ENCODE results near the gene BSDC1. TPM values are rescaled to one million over a fixed set of nuclear protein-coding genes. Genes with fewer than 3 reads are reported as not detected.

BSDC1 gene
- total RNA-seq, 2 donors from 2014 or later: 47.1 to 49.7 TPM

DNA sequence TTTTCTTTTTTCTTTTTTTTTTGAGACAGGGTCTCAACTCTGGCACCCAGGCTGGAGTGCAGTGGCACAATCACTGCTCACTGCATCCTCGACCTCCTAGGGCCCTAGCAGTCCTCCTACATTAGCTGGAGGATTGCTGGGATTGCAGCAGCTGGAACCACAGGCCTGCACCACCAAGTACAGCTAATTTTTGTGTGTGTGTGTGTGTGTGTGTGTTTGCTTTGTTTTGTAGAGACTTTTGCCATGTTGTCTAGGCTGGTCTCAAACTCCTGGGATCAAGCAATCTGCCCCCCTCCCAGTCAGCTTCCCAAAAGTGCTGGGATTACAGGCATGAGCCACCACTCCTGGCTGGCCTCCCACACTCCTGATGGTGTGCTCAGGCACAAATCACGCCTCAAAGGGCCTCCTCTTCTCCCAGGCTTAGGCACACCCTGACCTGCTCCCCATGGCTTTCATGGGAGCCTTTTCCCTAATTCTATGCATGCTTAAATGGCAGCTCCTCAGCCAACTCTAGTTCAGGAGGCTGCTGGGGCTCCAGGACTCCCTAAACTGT, 41.3 kb downstream of the BSDC1 start:
- peak overlapping the region; percentile 96 to 97 for H3K27ac ChIP-seq
- peaks cover 0 to 56% of the 10 kb centered on the region in 2 donors for H3K4me1 ChIP-seq
- DNase-seq (ENCODE audit: low spot score): no peak
- no peaks in the 10 kb centered on the region for H3K27me3 ChIP-seq
- no peaks in the 10 kb centered on the region for H3K9me3 ChIP-seq
- no peaks in the 10 kb centered on the region for H3K36me3 ChIP-seq
- peak overlapping the region in 1 of 2 donors; percentile 80 for H3K4me3 ChIP-seq
- no peak for TF ChIP-seq CTCF (IDR thresholded peaks at IDR 0.05)

- Histone ChIP-seq H3K4me1 (peaks cover 0 to 56% of the 10 kb centered on the region in 2 donors), H3K36me3 (no peaks in the 10 kb centered on the region), H3K27ac (peak overlapping the region; percentile 96 to 97), H3K27me3 (no peaks in the 10 kb centered on the region), H3K4me3 (peak overlapping the region; percentile 80 to 82), H3K9me3 (no peaks in the 10 kb centered on the region)
- DNase-seq (ENCODE audit: low spot score): no peak
- no peak for TF ChIP-seq CTCF (IDR thresholded peaks at IDR 0.05)
These were observed 41.9 kb downstream of the BSDC1 start for GRCh38 chr1:32352239-32352745.

DNA sequence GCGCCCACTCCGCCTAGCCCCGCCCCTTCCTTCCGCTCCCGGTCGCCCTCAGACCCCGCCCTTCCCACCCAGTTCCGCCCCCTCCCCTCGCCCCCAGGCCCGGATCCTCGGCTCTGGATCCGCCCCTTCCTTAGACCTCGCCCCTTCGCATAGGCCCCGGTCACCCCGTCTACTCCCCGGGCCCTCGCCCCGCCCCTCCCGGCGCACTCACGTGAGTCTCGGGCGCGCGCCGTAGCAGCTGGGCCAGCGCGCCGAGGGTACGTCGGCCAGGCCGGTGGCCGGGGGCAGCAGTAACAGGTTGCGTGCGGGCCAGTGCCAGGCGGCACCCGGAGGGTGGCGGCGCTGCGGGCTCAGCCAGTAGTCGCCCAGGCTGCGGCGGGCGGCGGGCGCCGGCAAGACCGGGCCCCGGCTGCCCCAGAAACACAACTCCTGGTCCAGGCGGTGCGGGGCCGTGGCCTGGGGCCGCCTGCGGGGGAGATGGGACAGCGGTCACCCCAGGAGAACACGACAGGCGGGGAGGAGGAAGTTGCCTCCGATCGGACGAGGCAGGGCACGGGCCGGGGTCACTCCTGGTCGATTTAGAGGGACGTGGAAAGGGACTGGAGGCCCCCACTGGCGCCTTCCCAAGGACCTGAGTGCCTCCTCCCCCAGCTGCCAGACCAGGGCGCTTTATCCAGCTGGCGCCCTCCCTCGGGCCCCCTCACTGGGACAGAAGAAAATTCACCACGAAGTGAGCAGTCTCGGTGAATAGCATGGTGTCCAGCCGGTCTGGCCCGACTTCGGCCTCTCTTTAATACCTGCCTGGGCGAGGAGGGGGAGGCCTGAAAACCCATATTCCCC, 42.6 kb downstream of the BSDC1 start:
- Histone ChIP-seq H3K27ac (peak overlapping the region; percentile 96 to 97), H3K27me3 (no peaks in the 10 kb centered on the region), H3K9me3 (no peaks in the 10 kb centered on the region), H3K36me3 (no peaks in the 10 kb centered on the region), H3K4me3 (peak overlapping the region; percentile 80 to 82), H3K4me1 (peaks cover 0 to 56% of the 10 kb centered on the region in 2 donors)
- peak; percentile 93 for DNase-seq (ENCODE audit: low spot score)
- TF ChIP-seq CTCF (IDR thresholded peaks at IDR 0.05): peak in 1 of 2 donors; percentile 41

DNA sequence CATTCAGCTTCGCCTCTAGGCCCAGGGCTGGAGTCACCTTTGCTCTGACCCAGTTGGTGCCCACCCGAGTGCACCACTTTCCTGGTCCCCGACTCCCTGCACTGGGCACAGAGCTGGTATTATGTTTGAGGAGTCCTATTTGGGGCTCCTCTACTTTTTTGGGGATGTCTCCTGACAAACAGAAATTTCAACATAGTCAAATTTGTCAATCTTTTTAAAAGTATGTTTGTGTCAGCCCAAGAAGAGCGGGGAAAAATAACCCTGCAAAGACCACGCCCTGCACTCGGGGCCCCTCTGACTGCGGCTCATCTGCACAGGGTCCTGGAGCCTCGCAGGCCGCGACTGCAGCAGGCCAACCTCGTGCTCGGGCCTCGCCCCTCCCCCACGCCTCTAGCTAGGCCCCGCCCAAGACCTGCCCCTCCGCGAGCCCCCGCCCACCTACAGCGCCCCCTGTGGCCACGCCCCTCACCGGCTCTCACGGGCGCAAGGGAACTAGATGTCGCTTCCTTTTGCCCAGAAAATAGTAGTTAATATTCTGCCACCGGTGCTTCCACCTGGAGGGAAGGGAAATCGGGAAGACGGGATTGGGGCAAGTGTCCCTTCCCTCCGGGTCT, 43.3 kb downstream of the BSDC1 start:
- TF ChIP-seq CTCF (IDR thresholded peaks at IDR 0.05): peak; percentile 90 to 91
- H3K9me3 ChIP-seq: no peaks in the 10 kb centered on the region
- peak overlapping the region; percentile 80 to 82 for H3K4me3 ChIP-seq
- H3K27me3 ChIP-seq: no peaks in the 10 kb centered on the region
- peak overlapping the region; percentile 96 to 97 for H3K27ac ChIP-seq
- no peaks in the 10 kb centered on the region for H3K36me3 ChIP-seq
- peaks cover 0 to 56% of the 10 kb centered on the region in 2 donors for H3K4me1 ChIP-seq
- peak; percentile 74 for DNase-seq (ENCODE audit: low spot score)

DNA sequence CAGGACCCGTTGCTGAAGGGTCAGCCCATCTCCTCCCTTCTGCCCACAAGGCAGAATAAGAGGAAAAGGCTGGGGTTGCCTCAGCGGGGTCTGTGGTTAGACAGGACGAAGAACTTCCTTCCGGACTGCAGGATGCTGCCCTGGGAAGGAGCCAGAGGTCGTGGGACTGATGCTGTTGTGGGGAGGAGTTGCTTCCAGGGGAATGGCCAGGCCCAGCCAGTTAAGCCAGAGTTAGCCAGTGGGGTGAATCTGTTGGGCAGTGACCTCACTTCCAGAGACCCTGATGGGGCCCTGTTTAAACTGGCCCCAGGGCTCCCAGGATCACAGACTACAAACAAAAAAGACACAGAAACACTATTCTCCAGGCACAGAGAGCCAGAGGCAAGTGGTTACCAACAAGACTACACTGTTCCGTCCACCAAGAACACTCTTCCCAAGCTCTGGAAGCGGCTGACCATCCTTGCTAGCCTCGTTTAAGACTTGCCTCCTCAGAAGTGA, 45.0 kb downstream of the BSDC1 start:
- Histone ChIP-seq H3K9me3 (no peaks in the 10 kb centered on the region), H3K27me3 (no peaks in the 10 kb centered on the region), H3K4me3 (no peak overlapping the region), H3K4me1 (peaks cover 0 to 53% of the 10 kb centered on the region in 2 donors), H3K27ac (peak overlapping the region in 1 of 2 donors; percentile 6), H3K36me3 (no peaks in the 10 kb centered on the region)
- DNase-seq (ENCODE audit: low spot score): no peak
- no peak for TF ChIP-seq CTCF (IDR thresholded peaks at IDR 0.05)

All from right atrium auricular region (tissue), 2 donors.